Measurements from ENCODE around the gene TMEM158.

Gene TMEM158

GRCh38 chr3:45212095-45212468, 14.0 kb downstream of the TMEM158 start:
- H3K4me3 ChIP-seq (ENCODE audit: low read depth in 1 of 2, low read length in 2 of 2) = no peak overlapping the region
- no peaks in the 10 kb centered on the region for H3K9me3 ChIP-seq (ENCODE audit: control insufficient read depth in 1 of 2, low read length in 2 of 2)
- H3K4me1 ChIP-seq (ENCODE audit: control insufficient read depth in 1 of 2, insufficient read depth in 2 of 2, low read length in 2 of 2) = peaks cover 2 to 13% of the 10 kb centered on the region in 2 donors
- no peak overlapping the region for H3K27ac ChIP-seq (ENCODE audit: low read length)
- no peaks in the 10 kb centered on the region for H3K27me3 ChIP-seq (ENCODE audit: low read depth, low read length)
- H3K36me3 ChIP-seq (ENCODE audit: control insufficient read depth in 1 of 2, insufficient read depth in 2 of 2, low read length in 2 of 2) = no peaks in the 10 kb centered on the region

DNA sequence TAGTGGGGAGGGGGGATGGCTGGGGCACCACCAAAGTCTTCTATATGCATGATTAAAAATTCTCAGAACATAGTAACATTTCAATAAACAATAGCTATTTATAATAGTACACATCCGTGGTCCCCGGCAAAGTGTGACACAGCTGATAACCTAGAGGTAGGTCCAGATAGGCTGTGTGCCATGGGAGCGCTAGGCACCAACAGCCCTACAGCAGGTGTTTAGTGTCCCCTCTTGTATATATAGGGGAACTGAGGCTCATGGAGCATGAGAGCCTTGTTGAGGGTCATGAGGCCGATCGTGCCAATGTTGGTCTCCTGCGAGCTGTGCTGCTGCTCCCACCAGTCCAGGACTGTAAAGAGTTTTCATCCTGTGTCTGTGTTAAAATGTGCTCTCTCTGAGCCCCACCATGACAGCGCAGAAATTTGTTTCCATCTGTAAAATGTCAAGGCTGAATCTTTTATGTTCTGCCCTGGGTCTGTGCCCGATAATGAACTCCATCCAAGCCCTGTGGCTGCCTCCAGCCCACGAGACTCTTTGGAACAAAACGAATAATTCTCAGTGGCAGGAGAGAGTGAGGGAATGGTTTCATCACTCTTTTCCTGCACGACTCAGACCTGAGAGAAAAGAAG, 14.5 kb downstream of the TMEM158 start:
- Histone ChIP-seq H3K9me3 (ENCODE audit: control insufficient read depth in 1 of 2, low read length in 2 of 2) (no peaks in the 10 kb centered on the region), H3K4me1 (ENCODE audit: control insufficient read depth in 1 of 2, insufficient read depth in 2 of 2, low read length in 2 of 2) (peaks cover 2 to 13% of the 10 kb centered on the region in 2 donors), H3K4me3 (ENCODE audit: low read depth in 1 of 2, low read length in 2 of 2) (no peak overlapping the region), H3K36me3 (ENCODE audit: control insufficient read depth in 1 of 2, insufficient read depth in 2 of 2, low read length in 2 of 2) (no peaks in the 10 kb centered on the region), H3K27me3 (ENCODE audit: low read depth, low read length) (no peaks in the 10 kb centered on the region), H3K27ac (ENCODE audit: low read length) (no peak overlapping the region)

GRCh38 chr3:45210308-45211041, 15.6 kb downstream of the TMEM158 start:
- Histone ChIP-seq H3K4me1 (ENCODE audit: control insufficient read depth in 1 of 2, insufficient read depth in 2 of 2, low read length in 2 of 2) (peaks cover 2 to 13% of the 10 kb centered on the region in 2 donors), H3K27ac (ENCODE audit: low read length) (no peak overlapping the region), H3K36me3 (ENCODE audit: control insufficient read depth in 1 of 2, insufficient read depth in 2 of 2, low read length in 2 of 2) (no peaks in the 10 kb centered on the region), H3K4me3 (ENCODE audit: low read depth in 1 of 2, low read length in 2 of 2) (no peak overlapping the region), H3K27me3 (ENCODE audit: low read depth, low read length) (no peaks in the 10 kb centered on the region), H3K9me3 (ENCODE audit: control insufficient read depth in 1 of 2, low read length in 2 of 2) (no peaks in the 10 kb centered on the region)

- Histone ChIP-seq H3K27ac (ENCODE audit: low read length) (no peak overlapping the region), H3K36me3 (ENCODE audit: control insufficient read depth in 1 of 2, insufficient read depth in 2 of 2, low read length in 2 of 2) (no peaks in the 10 kb centered on the region), H3K4me1 (ENCODE audit: control insufficient read depth in 1 of 2, insufficient read depth in 2 of 2, low read length in 2 of 2) (peaks cover 2 to 13% of the 10 kb centered on the region in 2 donors), H3K4me3 (ENCODE audit: low read depth in 1 of 2, low read length in 2 of 2) (no peak overlapping the region), H3K9me3 (ENCODE audit: control insufficient read depth in 1 of 2, low read length in 2 of 2) (no peaks in the 10 kb centered on the region), H3K27me3 (ENCODE audit: low read depth, low read length) (no peaks in the 10 kb centered on the region)
Measured at GRCh38 chr3:45209526-45209925, 16.6 kb downstream of the TMEM158 start.

DNA sequence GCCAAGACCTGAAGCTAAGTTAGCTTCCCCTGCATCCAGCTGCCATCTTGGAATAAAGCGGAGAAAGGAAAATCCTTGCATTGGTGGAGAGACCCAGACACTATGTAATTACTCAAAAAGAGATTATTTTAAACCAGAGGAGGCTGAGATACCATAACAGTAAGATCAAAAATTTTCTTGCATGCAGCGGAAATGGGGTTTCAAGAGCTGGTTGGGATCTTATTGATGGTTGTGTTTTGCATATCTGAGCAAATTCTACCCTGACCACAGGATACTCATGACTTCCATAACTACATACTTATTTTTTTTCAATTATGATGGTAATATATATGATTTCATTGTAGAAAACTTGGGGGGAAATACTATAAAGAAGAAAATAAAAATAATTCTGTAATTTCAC, 17.5 kb downstream of the TMEM158 start:
- peaks cover 2 to 13% of the 10 kb centered on the region in 2 donors for H3K4me1 ChIP-seq (ENCODE audit: control insufficient read depth in 1 of 2, insufficient read depth in 2 of 2, low read length in 2 of 2)
- no peak overlapping the region for H3K4me3 ChIP-seq (ENCODE audit: low read depth in 1 of 2, low read length in 2 of 2)
- no peaks in the 10 kb centered on the region for H3K9me3 ChIP-seq (ENCODE audit: control insufficient read depth in 1 of 2, low read length in 2 of 2)
- H3K27ac ChIP-seq (ENCODE audit: low read length) = no peak overlapping the region
- no peaks in the 10 kb centered on the region for H3K27me3 ChIP-seq (ENCODE audit: low read depth, low read length)
- no peaks in the 10 kb centered on the region for H3K36me3 ChIP-seq (ENCODE audit: control insufficient read depth in 1 of 2, insufficient read depth in 2 of 2, low read length in 2 of 2)

DNA sequence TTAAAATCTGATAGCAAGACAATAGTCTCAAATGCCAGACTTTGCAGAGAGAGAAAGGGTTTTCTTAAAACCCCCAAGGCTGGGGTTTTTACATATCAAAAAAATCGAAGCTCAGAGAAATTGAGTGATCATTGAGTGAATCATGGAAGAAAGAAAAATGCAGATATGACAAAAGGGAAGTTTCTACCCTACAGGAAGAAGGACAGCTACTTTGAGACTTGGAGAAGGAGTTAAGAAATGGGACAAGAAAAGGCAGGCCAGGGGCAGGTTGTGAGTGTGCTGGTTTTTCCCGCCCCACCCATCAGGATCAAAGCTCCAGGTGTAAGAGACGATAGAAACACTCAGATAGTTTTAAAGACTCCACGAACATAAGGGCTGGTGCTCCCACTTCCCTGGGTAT, 18.6 kb downstream of the TMEM158 start:
- Histone ChIP-seq H3K27me3 (ENCODE audit: low read depth, low read length) (no peaks in the 10 kb centered on the region), H3K9me3 (ENCODE audit: control insufficient read depth in 1 of 2, low read length in 2 of 2) (no peaks in the 10 kb centered on the region), H3K36me3 (ENCODE audit: control insufficient read depth in 1 of 2, insufficient read depth in 2 of 2, low read length in 2 of 2) (no peaks in the 10 kb centered on the region), H3K4me3 (ENCODE audit: low read depth in 1 of 2, low read length in 2 of 2) (no peak overlapping the region), H3K27ac (ENCODE audit: low read length) (no peak overlapping the region), H3K4me1 (ENCODE audit: control insufficient read depth in 1 of 2, insufficient read depth in 2 of 2, low read length in 2 of 2) (peaks cover 2 to 13% of the 10 kb centered on the region in 2 donors)

- H3K9me3 ChIP-seq (ENCODE audit: control insufficient read depth in 1 of 2, low read length in 2 of 2) = no peaks in the 10 kb centered on the region
- no peak overlapping the region for H3K4me3 ChIP-seq (ENCODE audit: low read depth in 1 of 2, low read length in 2 of 2)
- no peaks in the 10 kb centered on the region for H3K27me3 ChIP-seq (ENCODE audit: low read depth, low read length)
- no peaks in the 10 kb centered on the region for H3K4me1 ChIP-seq (ENCODE audit: control insufficient read depth in 1 of 2, insufficient read depth in 2 of 2, low read length in 2 of 2)
- H3K36me3 ChIP-seq (ENCODE audit: control insufficient read depth in 1 of 2, insufficient read depth in 2 of 2, low read length in 2 of 2) = no peaks in the 10 kb centered on the region
- H3K27ac ChIP-seq (ENCODE audit: low read length) = no peak overlapping the region
Measured at GRCh38 chr3:45205126-45205525, 21.0 kb downstream of the TMEM158 start.

GRCh38 chr3:45204136-45204535, 22.0 kb downstream of the TMEM158 start:
- Histone ChIP-seq H3K4me1 (ENCODE audit: control insufficient read depth in 1 of 2, insufficient read depth in 2 of 2, low read length in 2 of 2) (no peaks in the 10 kb centered on the region), H3K27ac (ENCODE audit: low read length) (no peak overlapping the region), H3K9me3 (ENCODE audit: control insufficient read depth in 1 of 2, low read length in 2 of 2) (no peaks in the 10 kb centered on the region), H3K4me3 (ENCODE audit: low read depth in 1 of 2, low read length in 2 of 2) (no peak overlapping the region), H3K27me3 (ENCODE audit: low read depth, low read length) (no peaks in the 10 kb centered on the region), H3K36me3 (ENCODE audit: control insufficient read depth in 1 of 2, insufficient read depth in 2 of 2, low read length in 2 of 2) (no peaks in the 10 kb centered on the region)

GRCh38 chr3:45199837-45200648, 26.0 kb downstream of the TMEM158 start:
- Histone ChIP-seq H3K4me1 (ENCODE audit: control insufficient read depth in 1 of 2, insufficient read depth in 2 of 2, low read length in 2 of 2) (no peaks in the 10 kb centered on the region), H3K4me3 (ENCODE audit: low read depth in 1 of 2, low read length in 2 of 2) (no peak overlapping the region), H3K36me3 (ENCODE audit: control insufficient read depth in 1 of 2, insufficient read depth in 2 of 2, low read length in 2 of 2) (no peaks in the 10 kb centered on the region), H3K27me3 (ENCODE audit: low read depth, low read length) (no peaks in the 10 kb centered on the region), H3K27ac (ENCODE audit: low read length) (no peak overlapping the region), H3K9me3 (ENCODE audit: control insufficient read depth in 1 of 2, low read length in 2 of 2) (no peaks in the 10 kb centered on the region)

GRCh38 chr3:45198264-45199260, 27.5 kb downstream of the TMEM158 start:
- Histone ChIP-seq H3K9me3 (ENCODE audit: control insufficient read depth in 1 of 2, low read length in 2 of 2) (no peaks in the 10 kb centered on the region), H3K27me3 (ENCODE audit: low read depth, low read length) (no peaks in the 10 kb centered on the region), H3K27ac (ENCODE audit: low read length) (no peak overlapping the region), H3K4me1 (ENCODE audit: control insufficient read depth in 1 of 2, insufficient read depth in 2 of 2, low read length in 2 of 2) (no peaks in the 10 kb centered on the region), H3K4me3 (ENCODE audit: low read depth in 1 of 2, low read length in 2 of 2) (no peak overlapping the region), H3K36me3 (ENCODE audit: control insufficient read depth in 1 of 2, insufficient read depth in 2 of 2, low read length in 2 of 2) (no peaks in the 10 kb centered on the region)
